ENCODE data around the gene GATM. TPM values are rescaled to one million over a fixed set of nuclear protein-coding genes. Genes with fewer than 3 reads are reported as not detected.

GATM gene
- polyA plus RNA-seq, 3 donors, result 0.89 to 1.5 (median 1.5) TPM

GRCh38 chr15:45333550-45333949, 44.8 kb downstream of the GATM start:
- H3K79me2 ChIP-seq (ENCODE audit: insufficient read depth, low read length), result no peaks in the 10 kb centered on the region
- Mint-ChIP-seq H3K4me1 (peaks cover 33% of the 10 kb centered on the region), H3K27ac (peak overlapping the region in 4 of 7 donors; percentile 8 to 30 (median 12)), H3K36me3 (no peaks in the 10 kb centered on the region), H3K27me3 (ENCODE audit: low read depth in 3 of 3) (peaks cover 0 to 5% (median 1%) of the 10 kb centered on the region in 3 donors), H3K9me3 (peaks cover 0 to 6% (median 0%) of the 10 kb centered on the region in 7 donors), H3K4me3 (peak overlapping the region in 1 of 2 donors; percentile 51)
- TF ChIP-seq CTCF (IDR thresholded peaks at IDR 0.05), result no peak
- H3K4me3 ChIP-seq (replicated peaks in 1 of 3; ENCODE audit: low read depth in 2 of 3, low read length in 3 of 3), result peak overlapping the region in 1 of 3 experiments; percentile 36
- H3K4me2 ChIP-seq (replicated peaks; ENCODE audit: extremely low read depth, low read length, poor library complexity, severe bottlenecking), result peak overlapping the region; percentile 41
- no peaks in the 10 kb centered on the region for H3K36me3 ChIP-seq (replicated peaks in 1 of 2; ENCODE audit: control insufficient read depth in 1 of 2, insufficient read depth in 2 of 2, low read length in 2 of 2)
- no peak overlapping the region for H3K9ac ChIP-seq (ENCODE audit: insufficient read depth, low read length, poor library complexity, severe bottlenecking)
- H3K27ac ChIP-seq (ENCODE audit: low read depth in 1 of 2, low read length in 2 of 2), result peak overlapping the region in 1 of 2 donors; percentile 12
- H4K20me1 ChIP-seq (ENCODE audit: insufficient read depth, low read length), result no peaks in the 10 kb centered on the region
- no peaks in the 10 kb centered on the region for H3K27me3 ChIP-seq (ENCODE audit: control insufficient read depth in 2 of 2, insufficient read depth in 2 of 2, low read length in 2 of 2)
- H3K4me1 ChIP-seq (ENCODE audit: control insufficient read depth in 1 of 2, insufficient read depth in 2 of 2, low read length in 2 of 2), result peaks cover 12 to 22% of the 10 kb centered on the region in 2 donors
- no peaks in the 10 kb centered on the region for H3K9me3 ChIP-seq (replicated peaks in 1 of 2; ENCODE audit: control insufficient read depth in 1 of 2, insufficient read depth in 1 of 2, low read length in 2 of 2)
- intact Hi-C loops (cut with micrococcal nuclease), result no loop called here
- H2AFZ ChIP-seq (ENCODE audit: insufficient read depth, low read depth, low read length, poor library complexity, severe bottlenecking), result peak overlapping the region; percentile 43
- no peak for DNase-seq
- 0% methylated on average over 1 of the region's 3 CpGs for WGBS (ENCODE audit: insufficient coverage)

GRCh38 chr15:45332694-45333093, 45.6 kb downstream of the GATM start:
- Histone ChIP-seq H3K36me3 (replicated peaks in 1 of 2; ENCODE audit: control insufficient read depth in 1 of 2, insufficient read depth in 2 of 2, low read length in 2 of 2) (no peaks in the 10 kb centered on the region), H3K27ac (ENCODE audit: low read depth in 1 of 2, low read length in 2 of 2) (no peak overlapping the region), H2AFZ (ENCODE audit: insufficient read depth, low read depth, low read length, poor library complexity, severe bottlenecking) (no peak overlapping the region), H3K9me3 (replicated peaks in 1 of 2; ENCODE audit: control insufficient read depth in 1 of 2, insufficient read depth in 1 of 2, low read length in 2 of 2) (no peaks in the 10 kb centered on the region), H3K9ac (ENCODE audit: insufficient read depth, low read length, poor library complexity, severe bottlenecking) (no peak overlapping the region), H3K4me3 (replicated peaks in 1 of 3; ENCODE audit: low read depth in 2 of 3, low read length in 3 of 3) (no peak overlapping the region), H3K4me2 (replicated peaks; ENCODE audit: extremely low read depth, low read length, poor library complexity, severe bottlenecking) (no peak overlapping the region), H3K79me2 (ENCODE audit: insufficient read depth, low read length) (no peaks in the 10 kb centered on the region), H4K20me1 (ENCODE audit: insufficient read depth, low read length) (no peaks in the 10 kb centered on the region), H3K27me3 (ENCODE audit: control insufficient read depth in 2 of 2, insufficient read depth in 2 of 2, low read length in 2 of 2) (no peaks in the 10 kb centered on the region), H3K4me1 (ENCODE audit: control insufficient read depth in 1 of 2, insufficient read depth in 2 of 2, low read length in 2 of 2) (peaks cover 12 to 22% of the 10 kb centered on the region in 2 donors)
- peaks cover 0 to 5% (median 3%) of the 10 kb centered on the region in 3 donors for H3K27me3 Mint-ChIP-seq (ENCODE audit: low read depth in 3 of 3)
- no peak for DNase-seq
- H3K27ac Mint-ChIP-seq, result no peak overlapping the region
- peaks cover 0 to 4% (median 0%) of the 10 kb centered on the region in 7 donors for H3K9me3 Mint-ChIP-seq
- intact Hi-C loops (cut with micrococcal nuclease), result no loop called here
- no peak for TF ChIP-seq CTCF (IDR thresholded peaks at IDR 0.05)
- H3K4me1 Mint-ChIP-seq, result peaks cover 33% of the 10 kb centered on the region
- WGBS (ENCODE audit: insufficient coverage), result 99% methylated on average over 6 of the region's 12 CpGs
- no peaks in the 10 kb centered on the region for H3K36me3 Mint-ChIP-seq
- no peak overlapping the region for H3K4me3 Mint-ChIP-seq

Data from CD14-positive monocyte (primary cell).